Embryonic facial prominence (tissue), 1 donor: ENCODE results near the gene CXorf65.

Experiments
- DNase-seq: peaks from one replicate; pipeline ENCODE4 v3.0.0-alpha.2; 2016; ENCODE audit errors: extremely low spot score

CXorf65 gene

GRCh38 chrX:71107245-71107644, 705 bp upstream of the CXorf65 start:
- DNase-seq: no peak

DNA sequence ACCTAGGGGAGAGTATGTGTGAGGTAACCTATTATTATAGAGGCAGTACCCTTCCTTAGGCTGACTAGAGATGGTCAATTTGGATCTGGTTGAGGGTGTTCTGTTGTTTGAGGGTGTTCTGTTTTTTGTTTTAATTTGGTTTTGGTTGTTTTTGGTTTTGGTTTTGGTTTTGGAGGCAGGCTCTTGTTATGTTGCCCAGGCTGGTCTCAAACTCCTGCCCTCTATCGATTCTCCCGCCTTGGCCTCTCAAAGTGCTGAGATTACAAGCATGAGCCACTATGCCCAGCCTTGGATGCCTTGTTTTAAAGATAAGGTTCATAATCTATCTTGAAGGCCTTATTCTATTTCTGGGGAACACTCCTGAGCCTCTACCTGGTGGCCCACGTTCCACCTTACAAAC, 912 bp downstream of the CXorf65 start:
- DNase-seq: no peak

DNA sequence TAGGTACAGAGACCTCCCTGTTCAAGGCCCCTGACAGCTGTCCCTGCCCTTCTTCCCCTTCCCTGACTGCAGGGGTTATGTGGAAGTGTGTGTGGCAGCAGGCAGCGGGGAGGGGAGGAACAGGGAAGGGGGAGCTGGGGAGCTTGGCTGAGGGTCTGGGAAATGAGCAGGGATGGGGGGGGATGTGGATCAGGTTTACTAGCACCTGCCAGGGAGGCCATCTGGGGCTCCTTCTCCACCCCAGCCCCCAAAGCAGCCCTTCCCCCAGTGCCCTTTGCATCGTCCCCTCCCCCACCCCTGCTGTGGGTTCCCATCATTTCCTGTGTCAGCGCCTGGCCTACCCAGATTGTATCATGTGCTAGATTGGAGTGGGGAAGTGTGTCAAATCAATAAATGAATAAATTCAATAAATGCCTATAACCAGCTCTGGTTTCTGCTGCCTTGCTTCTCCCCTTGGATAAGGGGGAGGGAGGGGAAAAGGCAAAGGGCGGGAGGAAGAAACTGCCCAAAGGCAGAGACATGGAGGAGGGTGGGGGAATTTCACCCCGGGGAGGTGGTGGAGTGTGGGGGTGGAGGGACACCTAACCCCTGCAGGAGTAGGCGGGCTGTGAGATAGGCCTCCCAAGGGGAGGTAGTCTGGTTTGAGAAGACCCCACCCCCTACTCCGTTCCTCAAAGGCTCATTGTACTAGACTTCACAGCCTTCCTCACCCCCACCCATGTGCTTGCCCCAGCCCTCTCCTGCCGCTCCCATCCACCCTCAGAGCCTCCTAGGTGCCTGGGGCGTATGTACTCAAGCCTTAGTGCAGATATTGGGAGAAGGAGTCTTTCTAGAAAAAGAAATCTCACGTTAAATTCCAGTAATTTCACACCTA, 3.2 kb downstream of the CXorf65 start:
- DNase-seq: no peak

GRCh38 chrX:71102292-71102691, 4.2 kb downstream of the CXorf65 start:
- DNase-seq: no peak

DNA sequence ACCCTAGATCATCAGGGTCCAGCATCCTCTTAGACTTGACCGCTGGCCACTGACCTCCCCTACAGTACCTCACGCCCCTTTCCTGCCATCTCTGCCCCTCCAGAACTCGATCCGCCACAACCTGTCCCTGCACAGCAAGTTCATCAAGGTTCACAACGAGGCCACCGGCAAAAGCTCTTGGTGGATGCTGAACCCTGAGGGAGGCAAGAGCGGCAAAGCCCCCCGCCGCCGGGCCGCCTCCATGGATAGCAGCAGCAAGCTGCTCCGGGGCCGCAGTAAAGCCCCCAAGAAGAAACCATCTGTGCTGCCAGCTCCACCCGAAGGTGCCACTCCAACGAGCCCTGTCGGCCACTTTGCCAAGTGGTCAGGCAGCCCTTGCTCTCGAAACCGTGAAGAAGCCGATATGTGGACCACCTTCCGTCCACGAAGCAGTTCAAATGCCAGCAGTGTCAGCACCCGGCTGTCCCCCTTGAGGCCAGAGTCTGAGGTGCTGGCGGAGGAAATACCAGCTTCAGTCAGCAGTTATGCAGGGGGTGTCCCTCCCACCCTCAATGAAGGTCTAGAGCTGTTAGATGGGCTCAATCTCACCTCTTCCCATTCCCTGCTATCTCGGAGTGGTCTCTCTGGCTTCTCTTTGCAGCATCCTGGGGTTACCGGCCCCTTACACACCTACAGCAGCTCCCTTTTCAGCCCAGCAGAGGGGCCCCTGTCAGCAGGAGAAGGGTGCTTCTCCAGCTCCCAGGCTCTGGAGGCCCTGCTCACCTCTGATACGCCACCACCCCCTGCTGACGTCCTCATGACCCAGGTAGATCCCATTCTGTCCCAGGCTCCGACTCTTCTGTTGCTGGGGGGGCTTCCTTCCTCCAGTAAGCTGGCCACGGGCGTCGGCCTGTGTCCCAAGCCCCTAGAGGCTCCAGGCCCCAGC, 5.7 kb downstream of the CXorf65 start:
- DNase-seq: no peak

DNA sequence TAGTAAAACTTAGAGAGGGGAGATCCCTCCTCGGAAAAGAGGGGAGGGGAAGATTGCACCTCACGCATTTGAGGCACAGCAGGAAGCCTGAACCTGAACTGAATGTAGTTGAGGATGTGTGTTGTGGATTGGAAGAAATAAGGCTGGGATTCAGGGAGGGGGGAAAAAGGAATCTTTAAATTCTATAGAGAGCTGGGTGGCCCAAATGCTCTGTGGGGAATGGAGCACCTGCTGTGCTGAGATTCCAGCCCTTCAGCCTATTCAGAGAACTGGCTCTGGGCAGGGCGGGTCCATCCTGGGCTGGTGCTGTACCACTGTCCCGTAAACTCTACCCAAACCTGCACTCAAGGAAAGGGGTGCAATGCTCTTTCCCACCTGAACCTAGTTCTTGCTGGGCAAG, 6.8 kb downstream of the CXorf65 start:
- DNase-seq: no peak

GRCh38 chrX:71098951-71099506, 7.5 kb downstream of the CXorf65 start:
- no peak for DNase-seq

GRCh38 chrX:71098302-71098701, 8.2 kb downstream of the CXorf65 start:
- DNase-seq: no peak

DNA sequence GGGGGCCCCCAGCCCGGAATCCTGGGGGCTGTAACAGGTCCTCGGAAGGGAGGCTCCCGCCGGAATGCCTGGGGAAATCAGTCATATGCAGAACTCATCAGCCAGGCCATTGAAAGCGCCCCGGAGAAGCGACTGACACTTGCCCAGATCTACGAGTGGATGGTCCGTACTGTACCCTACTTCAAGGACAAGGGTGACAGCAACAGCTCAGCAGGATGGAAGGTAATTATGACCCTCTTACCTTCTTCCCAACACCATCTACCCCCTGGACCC, 9.8 kb downstream of the CXorf65 start:
- DNase-seq: no peak

GRCh38 chrX:71095981-71096759, 10.4 kb downstream of the CXorf65 start:
- peak; percentile 19 for DNase-seq

DNA sequence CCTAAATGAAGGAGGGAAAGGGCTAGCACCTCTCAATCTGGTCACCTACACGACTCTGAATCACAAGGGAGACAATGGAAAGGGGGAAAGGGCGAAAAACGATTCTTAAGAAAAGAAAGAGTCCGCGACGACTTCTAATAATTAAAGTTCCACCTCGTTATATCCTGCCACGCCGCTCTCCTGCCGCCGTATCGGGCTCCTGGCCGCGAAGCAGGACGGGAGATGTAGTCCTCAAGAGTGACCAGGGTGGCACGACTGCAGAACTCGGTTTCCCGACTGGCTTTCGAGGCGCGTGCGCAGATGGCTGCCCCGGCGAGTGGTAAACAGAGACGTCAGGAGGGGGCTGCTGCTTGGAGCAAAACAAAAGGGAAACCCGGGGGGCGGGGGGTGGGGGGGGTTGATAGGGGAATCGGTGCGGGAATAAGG, 11.0 kb downstream of the CXorf65 start, which contains the start of gene FOXO4:
Gene FOXO4 (plus strand): TSS at position 297 of the 426 bp plus-strand sequence. CDS start 678 bp downstream, outside the sequence.
- peak; percentile 72 for DNase-seq

GRCh38 chrX:71095033-71095432, 11.5 kb downstream of the CXorf65 start:
- DNase-seq: no peak

DNA sequence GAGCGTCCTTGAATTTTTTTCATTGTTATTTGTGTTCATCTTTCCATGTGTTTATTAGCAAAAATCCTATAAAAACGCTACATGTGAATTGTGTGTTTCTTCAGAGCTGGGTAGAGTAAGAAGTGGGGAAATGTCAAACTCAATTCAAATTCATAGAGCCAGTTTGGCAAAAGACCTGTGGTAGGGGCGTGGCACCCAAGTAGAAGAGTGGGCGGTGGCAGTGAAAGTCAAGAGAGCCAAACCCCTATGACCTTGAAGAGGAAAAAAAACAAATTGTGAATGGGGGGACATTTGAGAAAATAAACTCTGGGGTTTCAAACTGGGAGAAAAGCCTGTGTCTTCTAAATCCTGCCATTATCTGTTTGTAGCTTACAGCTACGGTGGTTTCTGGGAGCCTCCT, 15.3 kb downstream of the CXorf65 start:
- DNase-seq: no peak

DNA sequence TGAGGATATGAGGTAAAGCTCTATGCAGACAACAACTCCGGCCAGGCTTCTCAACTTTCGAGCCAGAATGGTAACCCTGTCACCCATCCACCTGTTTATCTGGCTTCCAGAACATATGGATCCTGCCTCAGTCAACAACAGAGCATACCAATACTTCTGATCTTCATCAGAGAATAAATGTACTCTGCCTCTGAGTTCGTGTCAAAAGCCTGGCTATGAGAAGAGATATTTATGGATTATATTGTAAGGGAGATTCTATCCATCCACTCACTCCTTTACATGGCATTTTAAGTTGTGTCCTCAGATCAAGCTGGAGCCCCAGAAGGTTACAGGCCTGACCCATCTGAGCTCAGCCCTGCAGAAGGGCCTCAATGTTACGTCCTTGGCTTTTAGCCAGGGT, 20.6 kb downstream of the CXorf65 start:
- no peak for DNase-seq

DNA sequence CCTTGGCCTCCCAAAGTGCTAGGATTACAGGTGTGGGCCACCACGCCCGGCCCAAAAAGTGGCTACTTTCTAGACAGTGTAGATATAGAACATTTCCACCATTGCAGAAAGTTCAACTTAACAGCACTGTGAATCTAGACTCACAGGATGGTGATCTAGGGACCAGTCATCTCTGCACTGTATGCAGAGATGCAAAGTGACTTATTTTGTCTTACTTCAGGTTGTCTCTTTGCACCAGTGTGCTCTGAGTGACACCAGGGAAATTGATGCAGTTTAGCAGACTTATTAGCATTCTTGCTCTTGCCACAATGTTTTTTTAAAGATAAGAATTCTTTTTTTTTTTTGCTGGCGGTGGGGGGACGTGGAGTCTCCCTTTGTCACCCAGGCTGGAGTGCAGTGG, 23.7 kb downstream of the CXorf65 start:
- DNase-seq: no peak

DNA sequence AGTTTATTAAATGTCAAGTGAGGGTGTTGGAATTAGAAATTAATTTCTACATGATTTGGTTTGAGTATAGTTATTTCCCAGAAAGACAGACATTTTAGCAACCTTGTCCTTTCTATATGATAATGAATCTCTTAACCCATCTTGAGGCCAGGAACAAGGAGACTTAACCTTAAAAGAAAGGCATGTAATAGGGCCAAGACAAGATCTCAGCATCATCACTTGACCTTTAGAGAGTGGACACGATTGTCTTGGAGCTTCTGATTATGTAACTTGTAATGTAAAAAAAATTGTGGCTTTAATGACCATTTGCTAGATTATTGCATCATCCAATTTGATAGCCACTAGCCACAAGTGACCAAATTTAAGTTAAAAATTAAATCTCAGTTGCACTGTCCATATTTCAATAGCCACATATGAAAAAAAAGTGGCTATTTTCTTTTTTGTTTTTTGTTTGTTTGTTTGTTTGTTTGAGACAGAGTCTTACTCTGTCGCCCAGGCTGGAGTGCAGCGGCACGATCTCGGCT, 24.4 kb downstream of the CXorf65 start:
- DNase-seq: no peak

- DNase-seq: no peak
Observed at GRCh38 chrX:71081330-71082123, 25.0 kb downstream of the CXorf65 start.

DNA sequence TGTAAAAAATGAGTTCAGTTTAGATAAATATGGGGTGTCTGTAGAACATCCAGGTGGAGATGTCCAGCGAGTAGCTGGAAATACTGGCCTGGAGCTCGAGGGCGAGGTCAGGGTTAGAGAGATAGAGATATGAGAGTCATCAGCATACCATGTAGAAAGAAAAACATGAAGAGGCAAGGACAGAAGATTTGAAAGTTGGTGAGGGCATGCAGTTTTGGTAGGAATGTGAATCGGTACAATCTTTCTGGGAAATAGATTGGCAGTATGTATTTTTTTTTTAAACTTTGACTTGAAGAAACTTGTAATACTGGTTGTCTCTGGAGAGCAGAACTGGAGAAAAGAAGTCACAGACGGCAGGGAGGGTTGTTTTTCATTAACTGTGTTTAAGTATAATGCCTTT, 36.0 kb downstream of the CXorf65 start:
- no peak for DNase-seq

DNA sequence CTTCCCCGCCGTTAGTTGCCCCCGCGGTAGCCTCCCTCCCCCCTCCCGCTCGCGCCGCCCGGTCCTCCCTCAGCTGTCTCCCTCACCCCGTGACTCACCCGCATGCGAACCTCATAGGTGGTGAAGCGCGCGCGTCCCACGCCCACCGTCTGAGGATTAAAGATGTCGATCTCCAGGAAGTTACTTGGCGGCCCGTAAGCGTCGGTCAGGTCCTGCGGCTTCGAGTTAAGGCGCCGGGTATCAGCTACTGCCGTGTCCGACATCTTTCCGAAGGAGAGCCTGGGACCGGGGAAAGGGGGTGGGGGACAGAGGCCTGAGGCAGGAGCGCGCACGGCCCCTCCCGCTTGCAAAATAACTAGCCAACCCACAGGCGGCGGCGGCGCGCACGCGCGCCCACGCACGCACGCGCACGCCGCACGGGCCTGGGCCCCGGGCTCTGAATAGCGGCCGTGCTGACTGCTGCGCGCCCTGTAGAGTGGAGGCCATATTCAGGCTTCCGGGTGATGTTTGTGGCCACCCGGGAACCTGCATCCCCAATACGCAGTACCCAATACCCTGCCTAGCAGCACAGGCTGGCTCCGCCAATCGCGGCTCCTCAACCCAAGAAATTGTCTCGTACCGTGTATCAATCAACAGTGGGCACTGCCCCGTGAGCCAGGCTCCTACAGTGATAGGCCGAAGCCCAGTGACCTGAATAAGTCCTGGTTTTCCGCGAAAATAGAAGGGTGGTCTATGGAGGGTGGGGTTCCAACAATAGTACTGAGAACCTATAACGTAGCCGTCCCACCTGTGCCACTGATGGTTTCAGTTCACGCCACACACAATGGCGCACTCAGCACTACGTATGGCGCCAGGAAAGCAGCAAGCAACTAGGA, 38.3 kb downstream of the CXorf65 start, which contains the start of gene SNX12:
Gene SNX12 (minus strand): TSS at position 291 of the 875 bp plus-strand sequence. CDS start 28 bp downstream, at position 263.
- peak; percentile 71 for DNase-seq

DNA sequence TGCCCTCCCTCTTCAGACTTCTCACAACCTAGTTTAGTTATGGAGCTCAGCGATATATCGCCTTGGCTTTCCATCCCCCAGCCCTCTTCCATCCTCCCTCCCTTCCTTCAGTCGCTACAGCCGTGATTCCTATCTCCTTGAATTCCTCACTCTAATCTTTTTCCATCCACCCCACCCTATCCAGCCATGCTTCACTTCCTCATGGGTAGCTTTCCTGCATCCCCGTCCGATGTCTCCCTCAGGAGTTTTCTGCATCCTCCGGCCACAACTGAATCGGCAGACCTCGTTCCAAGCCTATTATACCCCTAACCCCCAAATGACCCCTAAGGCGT, 38.9 kb downstream of the CXorf65 start:
- no peak for DNase-seq
